ENCODE data around the gene CGNL1. TPM values are rescaled to one million over a fixed set of nuclear protein-coding genes. Genes with fewer than 3 reads are reported as not detected.

CGNL1 gene
- total RNA-seq, 1 donor from 2014 or later, result 2.8 TPM

DNA sequence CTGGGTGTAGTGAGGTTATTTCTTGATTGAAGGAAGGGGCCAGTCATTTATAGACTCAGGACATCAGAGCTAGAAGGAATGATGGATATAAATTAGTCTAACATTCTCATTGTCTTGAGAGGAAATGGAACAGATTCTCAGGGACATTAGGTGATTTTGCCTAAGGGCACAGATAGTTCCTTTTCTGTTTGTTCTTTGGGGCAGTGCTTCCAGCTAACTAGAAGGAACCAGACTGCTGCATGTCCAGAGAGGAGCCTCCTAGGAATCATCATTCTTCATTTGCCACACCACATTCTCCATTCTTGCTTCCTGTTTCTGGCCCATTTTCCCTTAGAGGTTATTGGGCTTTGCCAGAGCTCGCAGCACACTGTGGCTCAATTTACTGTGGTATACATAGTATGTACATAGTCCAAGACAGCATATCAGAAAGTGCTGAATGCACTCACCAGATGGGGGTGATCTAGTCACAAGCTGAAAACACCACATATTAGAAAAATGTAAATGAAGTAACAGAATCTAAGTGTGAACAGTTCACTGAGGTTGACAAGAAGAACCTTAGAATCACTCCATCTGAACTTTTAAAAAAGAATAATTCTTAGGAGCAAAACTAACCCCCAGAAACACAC lies 152.7 kb downstream of the CGNL1 start:
- peaks cover 1% of the 10 kb centered on the region for H3K36me3 ChIP-seq (ENCODE audit: control insufficient read depth, insufficient read depth, low read length)
- no peak for DNase-seq (ENCODE audit: low read depth)
- no peaks in the 10 kb centered on the region for H3K27me3 ChIP-seq (ENCODE audit: control insufficient read depth, insufficient read depth, low read length)
- no peak for TF ChIP-seq CTCF (IDR thresholded peaks at IDR 0.05; ENCODE audit: insufficient read depth, low read length, poor library complexity, severe bottlenecking)
- H3K4me3 ChIP-seq (ENCODE audit: low read depth, low read length), result no peak overlapping the region

DNA sequence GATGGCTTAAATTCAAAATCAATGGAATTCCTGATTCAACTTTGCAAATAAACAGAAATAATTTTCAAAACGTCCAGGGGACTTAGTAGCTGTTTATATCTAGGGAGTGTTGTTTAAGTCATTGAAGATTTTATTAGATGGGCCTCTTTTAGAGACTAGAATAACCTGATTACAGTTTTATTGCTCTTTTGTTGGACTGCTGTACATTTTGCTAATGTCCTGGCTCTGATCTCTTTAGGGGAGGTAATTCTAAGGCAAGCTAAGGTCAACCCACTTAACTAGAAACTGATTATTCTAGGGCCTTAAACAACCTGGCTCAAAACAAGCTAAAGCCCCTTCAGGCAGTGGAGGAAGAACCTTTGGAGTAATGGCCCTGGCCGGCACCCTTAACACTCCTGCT lies 153.4 kb downstream of the CGNL1 start:
- no peak overlapping the region for H3K4me3 ChIP-seq (ENCODE audit: low read depth, low read length)
- no peak for TF ChIP-seq CTCF (IDR thresholded peaks at IDR 0.05; ENCODE audit: insufficient read depth, low read length, poor library complexity, severe bottlenecking)
- DNase-seq (ENCODE audit: low read depth), result no peak
- peaks cover 1% of the 10 kb centered on the region for H3K36me3 ChIP-seq (ENCODE audit: control insufficient read depth, insufficient read depth, low read length)
- H3K27me3 ChIP-seq (ENCODE audit: control insufficient read depth, insufficient read depth, low read length), result no peaks in the 10 kb centered on the region

DNA sequence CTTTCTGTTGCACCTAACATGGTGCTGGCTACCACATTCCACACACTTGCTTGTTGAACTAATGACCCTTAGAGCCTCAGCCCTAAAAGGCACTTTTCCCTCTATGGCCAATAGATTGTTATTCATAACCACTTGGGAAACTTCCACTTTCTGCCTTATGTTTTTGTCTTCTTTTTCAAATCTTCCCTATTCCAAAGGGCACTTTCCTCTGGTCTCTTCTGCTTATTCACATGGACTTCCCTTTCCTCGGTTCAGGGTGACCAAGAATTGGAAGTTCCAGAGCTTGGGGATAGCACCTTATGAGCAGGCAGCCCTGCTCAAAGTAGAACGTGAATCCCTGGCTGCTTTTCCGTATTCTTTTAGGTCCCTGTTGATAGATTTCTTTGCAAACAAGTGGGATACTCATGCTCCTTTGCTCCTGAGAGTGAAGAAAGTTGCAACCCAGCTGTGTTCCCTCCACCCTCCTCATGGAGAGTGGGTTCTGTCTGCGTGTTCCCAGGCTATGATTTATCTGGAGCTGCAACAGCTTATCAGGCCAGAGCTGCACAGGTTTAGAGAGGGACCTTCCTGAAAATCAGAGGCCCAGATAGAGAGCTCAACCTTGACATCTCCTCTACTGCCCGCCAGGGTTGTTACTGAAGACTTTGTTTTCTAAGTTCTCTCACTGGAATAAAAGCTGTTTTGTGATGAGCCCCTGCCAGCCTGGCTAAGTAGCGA lies 156.6 kb downstream of the CGNL1 start:
- no peak for DNase-seq (ENCODE audit: low read depth)
- no peaks in the 10 kb centered on the region for H3K27me3 ChIP-seq (ENCODE audit: control insufficient read depth, insufficient read depth, low read length)

DNA sequence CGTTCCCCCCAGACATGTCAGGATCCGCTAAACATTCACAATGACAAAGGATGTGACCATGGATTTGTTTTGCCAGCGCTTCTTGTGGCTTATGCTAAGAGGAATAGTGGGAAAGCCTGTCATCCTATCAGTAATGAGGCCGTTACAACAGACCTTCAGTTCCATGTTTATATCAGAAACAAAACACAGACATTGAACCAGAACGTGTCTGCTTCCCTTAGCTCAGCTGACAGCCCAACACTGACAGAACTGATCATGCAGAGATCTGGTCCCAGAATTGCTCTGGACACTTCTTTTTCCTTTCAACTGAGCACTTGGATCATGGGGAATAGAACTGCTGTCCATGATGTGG lies 157.1 kb downstream of the CGNL1 start:
- H3K36me3 ChIP-seq (ENCODE audit: control insufficient read depth, insufficient read depth, low read length), result peaks cover 1% of the 10 kb centered on the region
- no peak for TF ChIP-seq CTCF (IDR thresholded peaks at IDR 0.05; ENCODE audit: insufficient read depth, low read length, poor library complexity, severe bottlenecking)
- no peaks in the 10 kb centered on the region for H3K27me3 ChIP-seq (ENCODE audit: control insufficient read depth, insufficient read depth, low read length)
- no peak for DNase-seq (ENCODE audit: low read depth)
- H3K4me3 ChIP-seq (ENCODE audit: low read depth, low read length), result no peak overlapping the region

More for the DNA sequence above, 156.6 kb downstream of the CGNL1 start:
- H3K36me3 ChIP-seq (ENCODE audit: control insufficient read depth, insufficient read depth, low read length), result peaks cover 1% of the 10 kb centered on the region
- TF ChIP-seq CTCF (IDR thresholded peaks at IDR 0.05; ENCODE audit: insufficient read depth, low read length, poor library complexity, severe bottlenecking), result no peak
- no peak overlapping the region for H3K4me3 ChIP-seq (ENCODE audit: low read depth, low read length)

DNA sequence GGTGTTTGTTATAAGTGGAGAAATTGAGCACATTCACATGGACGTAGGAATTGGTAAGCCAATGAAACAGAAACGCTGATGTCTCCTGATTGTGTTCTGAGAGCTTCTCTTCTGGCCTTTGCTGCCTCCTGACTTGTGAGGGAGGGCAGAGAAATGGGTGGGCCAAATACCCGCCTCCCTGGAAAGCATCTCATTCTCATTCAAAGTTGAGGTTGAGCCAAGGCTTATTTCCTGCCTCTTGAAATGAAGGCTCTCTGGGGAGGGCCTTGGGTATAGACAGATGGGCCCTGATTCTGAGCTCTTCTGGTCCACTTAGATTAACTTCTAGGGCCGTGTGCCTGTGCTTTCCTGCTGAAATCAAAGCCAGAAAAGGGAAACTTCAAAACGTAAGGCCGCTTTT lies 158.0 kb downstream of the CGNL1 start:
- H3K36me3 ChIP-seq (ENCODE audit: control insufficient read depth, insufficient read depth, low read length), result peaks cover 1% of the 10 kb centered on the region
- H3K27me3 ChIP-seq (ENCODE audit: control insufficient read depth, insufficient read depth, low read length), result no peaks in the 10 kb centered on the region
- DNase-seq (ENCODE audit: low read depth), result no peak
- no peak for TF ChIP-seq CTCF (IDR thresholded peaks at IDR 0.05; ENCODE audit: insufficient read depth, low read length, poor library complexity, severe bottlenecking)
- H3K4me3 ChIP-seq (ENCODE audit: low read depth, low read length), result no peak overlapping the region

DNA sequence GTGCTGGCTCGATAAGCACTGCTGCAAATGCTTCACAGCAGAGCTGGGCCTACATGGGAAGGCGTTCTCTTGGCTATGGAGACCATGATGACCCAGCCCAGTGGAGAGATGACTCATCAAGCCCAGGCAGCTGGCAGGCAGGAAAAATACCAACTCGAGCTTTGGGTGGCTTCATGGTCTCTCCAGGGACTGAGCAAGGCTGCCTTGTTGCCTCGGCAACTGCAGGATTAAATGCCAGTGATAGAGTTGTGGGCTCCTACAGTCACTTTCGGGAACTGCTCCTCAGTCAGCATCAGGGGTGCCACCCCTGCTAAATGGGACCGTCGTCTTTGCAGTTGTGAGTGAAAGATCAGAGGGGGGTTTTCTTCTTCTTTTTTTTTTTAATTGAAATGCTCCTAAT lies 160.8 kb downstream of the CGNL1 start:
- peak; percentile 57 for DNase-seq (ENCODE audit: low read depth)
- H3K4me3 ChIP-seq (ENCODE audit: low read depth, low read length), result no peak overlapping the region
- H3K36me3 ChIP-seq (ENCODE audit: control insufficient read depth, insufficient read depth, low read length), result peaks cover 2% of the 10 kb centered on the region
- H3K27me3 ChIP-seq (ENCODE audit: control insufficient read depth, insufficient read depth, low read length), result no peaks in the 10 kb centered on the region
- TF ChIP-seq CTCF (IDR thresholded peaks at IDR 0.05; ENCODE audit: insufficient read depth, low read length, poor library complexity, severe bottlenecking), result no peak

Measured in kidney epithelial cell (primary cell).